GM21529 (cell line): Measurements from ENCODE around the gene SAP30BP.

Source experiments
- ATAC-seq: cut with Tn5 transposase; IDR thresholded peaks from one replicate; pipeline ENCODE4 v1.9.1; 2021; ENCODE audit not compliant: unreplicated experiment

Gene SAP30BP

GRCh38 chr17:75755990-75756389 is 88.9 kb downstream of the SAP30BP start:
- no peak for ATAC-seq

GRCh38 chr17:75756451-75757085 is 89.4 kb downstream of the SAP30BP start:
- no peak for ATAC-seq

- no peak for ATAC-seq
Measured at GRCh38 chr17:75757086-75757681, 90.0 kb downstream of the SAP30BP start.
